Ishikawa (cell line): Measurements from ENCODE around the gene MAP2.

ENCODE experiments used
- CEBPB ChIP-seq: IDR thresholded peaks from 2 replicates; pipeline ENCODE4 v1.6.1; 2012
- CREB1 ChIP-seq: IDR thresholded peaks from 2 replicates; pipeline ENCODE4 v1.6.1; 2012; ENCODE audit warnings: low read depth
- EGR1 ChIP-seq: IDR thresholded peaks from 2 replicates; pipeline ENCODE4 v1.6.1; 2012
- EP300 ChIP-seq: IDR thresholded peaks from 2 replicates; pipeline ENCODE4 v1.6.1; 2012; ENCODE audit warnings: borderline replicate concordance
- FOXM1 ChIP-seq: IDR thresholded peaks from 2 replicates; pipeline ENCODE4 v1.6.1; 2012; ENCODE audit warnings: low read depth, borderline replicate concordance
- NFIC ChIP-seq: IDR thresholded peaks from 2 replicates; pipeline ENCODE4 v1.6.1; 2012
- RAD21 ChIP-seq: IDR thresholded peaks from 2 replicates; pipeline ENCODE4 v1.6.1; 2012; ENCODE audit warnings: low read depth
- TAF1 ChIP-seq: IDR thresholded peaks from 2 replicates; pipeline ENCODE4 v1.6.1; 2012; ENCODE audit warnings: low read depth, mild to moderate bottlenecking
- TCF12 ChIP-seq: IDR thresholded peaks from 2 replicates; pipeline ENCODE4 v1.6.1; 2012; ENCODE audit warnings: low read depth
- TEAD4 ChIP-seq: IDR thresholded peaks from 2 replicates; pipeline ENCODE4 v1.6.1; 2012
- YY1 ChIP-seq: IDR thresholded peaks from 2 replicates; pipeline ENCODE4 v1.6.1; 2012; ENCODE audit warnings: low read depth
- ZBTB7A ChIP-seq: IDR thresholded peaks from 2 replicates; pipeline ENCODE4 v1.6.1; 2012; ENCODE audit warnings: low read depth
- TF ChIP-seq, protein P1 (sequence below): IDR thresholded peaks from 2 replicates; pipeline ENCODE4 v1.6.1; 2012
- TF ChIP-seq, protein P2 (sequence below): IDR thresholded peaks from 2 replicates; pipeline ENCODE4 v1.6.1; 2012
- TF ChIP-seq, protein P3 (sequence below): IDR thresholded peaks from 2 replicates; pipeline ENCODE4 v1.6.1; 2012; ENCODE audit warnings: low read depth, mild to moderate bottlenecking

MAP2 gene

DNA sequence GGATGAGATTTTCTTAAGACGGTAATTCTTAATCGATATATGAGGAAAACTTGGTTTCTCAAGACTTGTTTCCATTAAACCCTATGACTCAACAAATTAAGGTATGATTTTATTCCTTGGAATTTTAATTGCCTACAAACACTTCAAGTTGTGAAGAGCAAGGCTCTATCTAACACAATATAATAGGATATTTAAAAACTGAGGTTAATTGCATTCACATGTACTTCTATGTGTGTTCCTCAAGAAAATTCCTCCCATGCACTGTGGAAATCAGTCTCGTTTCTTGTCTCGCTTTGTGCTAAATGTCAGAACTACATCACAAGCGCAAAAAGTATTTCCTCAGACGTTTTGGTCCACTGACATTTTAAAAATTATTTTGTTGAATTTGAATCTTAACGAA lies 238.2 kb downstream of the MAP2 start:
- no peak for TF ChIP-seq CEBPB
- TF ChIP-seq, protein P1, sequence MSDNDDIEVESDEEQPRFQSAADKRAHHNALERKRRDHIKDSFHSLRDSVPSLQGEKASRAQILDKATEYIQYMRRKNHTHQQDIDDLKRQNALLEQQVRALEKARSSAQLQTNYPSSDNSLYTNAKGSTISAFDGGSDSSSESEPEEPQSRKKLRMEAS: no peak
- no peak for TF ChIP-seq EGR1
- TF ChIP-seq, protein P2, sequence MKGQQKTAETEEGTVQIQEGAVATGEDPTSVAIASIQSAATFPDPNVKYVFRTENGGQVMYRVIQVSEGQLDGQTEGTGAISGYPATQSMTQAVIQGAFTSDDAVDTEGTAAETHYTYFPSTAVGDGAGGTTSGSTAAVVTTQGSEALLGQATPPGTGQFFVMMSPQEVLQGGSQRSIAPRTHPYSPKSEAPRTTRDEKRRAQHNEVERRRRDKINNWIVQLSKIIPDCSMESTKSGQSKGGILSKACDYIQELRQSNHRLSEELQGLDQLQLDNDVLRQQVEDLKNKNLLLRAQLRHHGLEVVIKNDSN: no peak
- no peak for TF ChIP-seq TCF12
- no peak for TF ChIP-seq CREB1
- no peak for TF ChIP-seq NFIC
- no peak for TF ChIP-seq FOXM1
- TF ChIP-seq TEAD4: no peak
- no peak for TF ChIP-seq EP300
- no peak for TF ChIP-seq YY1
- TF ChIP-seq ZBTB7A: no peak
- TF ChIP-seq, protein P3, sequence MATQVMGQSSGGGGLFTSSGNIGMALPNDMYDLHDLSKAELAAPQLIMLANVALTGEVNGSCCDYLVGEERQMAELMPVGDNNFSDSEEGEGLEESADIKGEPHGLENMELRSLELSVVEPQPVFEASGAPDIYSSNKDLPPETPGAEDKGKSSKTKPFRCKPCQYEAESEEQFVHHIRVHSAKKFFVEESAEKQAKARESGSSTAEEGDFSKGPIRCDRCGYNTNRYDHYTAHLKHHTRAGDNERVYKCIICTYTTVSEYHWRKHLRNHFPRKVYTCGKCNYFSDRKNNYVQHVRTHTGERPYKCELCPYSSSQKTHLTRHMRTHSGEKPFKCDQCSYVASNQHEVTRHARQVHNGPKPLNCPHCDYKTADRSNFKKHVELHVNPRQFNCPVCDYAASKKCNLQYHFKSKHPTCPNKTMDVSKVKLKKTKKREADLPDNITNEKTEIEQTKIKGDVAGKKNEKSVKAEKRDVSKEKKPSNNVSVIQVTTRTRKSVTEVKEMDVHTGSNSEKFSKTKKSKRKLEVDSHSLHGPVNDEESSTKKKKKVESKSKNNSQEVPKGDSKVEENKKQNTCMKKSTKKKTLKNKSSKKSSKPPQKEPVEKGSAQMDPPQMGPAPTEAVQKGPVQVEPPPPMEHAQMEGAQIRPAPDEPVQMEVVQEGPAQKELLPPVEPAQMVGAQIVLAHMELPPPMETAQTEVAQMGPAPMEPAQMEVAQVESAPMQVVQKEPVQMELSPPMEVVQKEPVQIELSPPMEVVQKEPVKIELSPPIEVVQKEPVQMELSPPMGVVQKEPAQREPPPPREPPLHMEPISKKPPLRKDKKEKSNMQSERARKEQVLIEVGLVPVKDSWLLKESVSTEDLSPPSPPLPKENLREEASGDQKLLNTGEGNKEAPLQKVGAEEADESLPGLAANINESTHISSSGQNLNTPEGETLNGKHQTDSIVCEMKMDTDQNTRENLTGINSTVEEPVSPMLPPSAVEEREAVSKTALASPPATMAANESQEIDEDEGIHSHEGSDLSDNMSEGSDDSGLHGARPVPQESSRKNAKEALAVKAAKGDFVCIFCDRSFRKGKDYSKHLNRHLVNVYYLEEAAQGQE: no peak
- TF ChIP-seq TAF1: no peak
- no peak for TF ChIP-seq RAD21

DNA sequence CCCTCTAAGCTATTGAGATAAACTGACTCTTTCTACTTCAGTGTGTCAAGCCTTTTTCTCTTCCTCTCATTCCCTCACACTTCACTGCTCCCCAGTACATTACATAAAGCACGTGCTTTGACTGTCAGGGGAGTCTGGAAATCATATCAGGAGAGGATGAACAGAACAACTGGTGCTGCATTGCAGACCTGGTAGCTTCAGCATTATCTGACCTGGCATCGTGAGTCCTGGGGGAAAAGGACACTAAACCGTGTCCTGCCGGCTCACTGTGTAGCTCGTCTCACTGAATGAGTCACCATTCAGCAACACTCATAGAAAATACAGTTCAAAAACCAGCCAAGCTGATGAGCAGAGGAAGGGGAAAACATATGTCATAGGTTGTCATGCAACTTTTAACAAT lies 239.3 kb downstream of the MAP2 start:
- TF ChIP-seq RAD21 (no peak), TEAD4 (no peak), EGR1 (no peak), CEBPB (no peak), ZBTB7A (no peak), TCF12 (no peak), NFIC (no peak), EP300 (no peak), TAF1 (no peak), CREB1 (no peak), FOXM1 (no peak), YY1 (no peak)
- TF ChIP-seq, protein P1: no peak
- TF ChIP-seq, protein P3: no peak
- TF ChIP-seq, protein P2: no peak

DNA sequence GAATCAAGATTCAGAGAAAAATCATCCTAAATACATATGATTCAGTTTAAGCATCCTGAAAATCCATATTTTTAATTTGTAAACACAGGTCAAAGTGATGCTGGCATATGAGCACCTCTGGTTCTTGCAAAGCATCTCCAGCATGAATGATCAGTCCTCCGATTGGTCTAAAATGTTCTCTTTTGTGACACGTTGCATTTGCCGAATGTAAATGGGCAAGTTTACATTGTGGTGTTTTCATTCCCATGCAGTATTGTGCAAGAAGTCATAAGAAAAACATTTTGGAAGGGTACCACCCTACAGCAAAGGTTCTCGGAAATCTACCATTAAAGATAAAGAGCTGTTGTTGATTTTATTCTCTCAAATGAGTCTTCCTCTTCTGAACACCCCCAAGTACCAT lies 239.8 kb downstream of the MAP2 start:
- TF ChIP-seq CREB1: no peak

DNA sequence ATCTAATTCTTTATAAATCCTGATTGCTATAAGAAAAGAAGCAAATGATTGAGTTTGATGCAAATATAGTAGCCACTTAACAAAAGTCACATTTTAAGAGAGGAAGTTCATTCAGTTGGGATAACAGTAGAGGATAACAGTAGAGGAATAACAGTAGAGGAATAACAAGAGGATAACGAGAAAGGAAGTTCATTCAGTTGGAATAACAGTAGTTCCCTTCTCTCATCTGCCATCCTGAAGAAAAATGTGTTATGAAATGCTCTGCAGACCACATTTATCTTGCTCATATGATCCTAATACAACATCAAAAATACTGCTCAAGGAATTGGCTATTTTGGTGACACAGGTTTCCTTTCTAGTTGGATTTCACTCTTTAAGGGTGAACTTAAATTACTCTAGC lies 242.4 kb downstream of the MAP2 start:
- TF ChIP-seq EP300: no peak
- no peak for TF ChIP-seq EGR1
- no peak for TF ChIP-seq FOXM1
- no peak for TF ChIP-seq TEAD4
- no peak for TF ChIP-seq NFIC
- TF ChIP-seq, protein P3: no peak
- no peak for TF ChIP-seq CEBPB
- TF ChIP-seq YY1: no peak
- TF ChIP-seq CREB1: no peak
- no peak for TF ChIP-seq RAD21
- no peak for TF ChIP-seq TCF12
- no peak for TF ChIP-seq ZBTB7A
- no peak for TF ChIP-seq TAF1
- TF ChIP-seq, protein P2: no peak
- TF ChIP-seq, protein P1: no peak
